ENCODE results near the gene PTOV1. TPM values are rescaled to one million over a fixed set of nuclear protein-coding genes. Genes with fewer than 3 reads are reported as not detected.

PTOV1 gene
- total RNA-seq, 2 donors from 2014 or later: 179 to 252 TPM

GRCh38 chr19:49859682-49860335, 8.8 kb downstream of the PTOV1 start:
- WGBS: 74% methylated on average over 17 of the region's 22 CpGs
- Histone ChIP-seq H3K36me3 (peaks cover 2 to 41% of the 10 kb centered on the region in 2 donors), H3K9me3 (no peaks in the 10 kb centered on the region), H3K27me3 (replicated peaks; ENCODE audit: insufficient read depth) (no peaks in the 10 kb centered on the region), H3K4me1 (replicated peaks) (peaks cover 4% of the 10 kb centered on the region), H3K4me3 (no peak overlapping the region), H3K27ac (peak overlapping the region; percentile 81 to 93)
- no peak for DNase-seq (ENCODE audit: low spot score)
- intact Hi-C loops (cut with DNase I): no loop called here
- no peak for TF ChIP-seq POLR2A (IDR thresholded peaks at IDR 0.05)
- TF ChIP-seq POLR2AphosphoS5 (IDR thresholded peaks at IDR 0.05): no peak
- no peak for TF ChIP-seq CTCF (IDR thresholded peaks at IDR 0.05)

DNA sequence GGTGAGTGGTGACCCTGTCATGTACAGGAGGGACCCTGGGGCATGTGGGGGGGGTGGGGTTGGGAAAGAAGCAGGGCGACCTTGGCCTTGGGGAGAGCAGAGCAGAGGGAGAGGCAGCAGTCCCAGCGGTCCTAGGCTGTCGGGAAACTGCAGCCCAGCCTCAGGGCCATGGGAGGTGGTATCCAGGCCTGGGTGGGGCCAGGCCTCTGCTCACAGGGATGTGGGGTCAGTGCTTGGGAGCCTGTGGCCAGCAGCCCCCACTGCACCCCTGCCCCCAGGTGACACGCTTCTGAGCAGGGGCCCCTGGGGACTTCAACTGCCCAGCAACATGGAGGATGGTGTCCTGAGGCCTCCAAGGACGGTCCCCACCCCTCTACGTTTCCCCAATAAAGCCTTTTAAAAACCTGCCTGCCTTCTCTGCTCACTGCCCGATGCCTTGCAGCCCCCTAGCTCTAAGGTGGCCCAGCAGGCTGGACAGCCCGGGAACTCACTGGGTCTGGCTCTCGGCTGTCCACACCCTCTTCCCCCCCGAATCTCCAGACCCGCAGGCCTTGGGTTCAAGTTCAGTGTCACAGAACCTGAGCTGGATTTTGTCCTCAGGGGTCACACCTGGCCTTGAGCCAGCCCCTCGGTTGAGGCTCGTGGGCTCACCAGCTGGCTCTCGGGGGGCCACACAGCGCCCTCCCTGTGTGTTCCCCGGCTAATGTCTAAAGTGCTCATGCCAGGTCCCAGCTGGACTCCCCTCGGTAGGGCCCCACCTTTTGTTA, 9.6 kb downstream of the PTOV1 start:
- no peak for DNase-seq (ENCODE audit: low spot score)
- 59% methylated on average over 17 of the region's 17 CpGs for WGBS
- H3K9me3 ChIP-seq: no peaks in the 10 kb centered on the region
- peak overlapping the region; percentile 81 to 93 for H3K27ac ChIP-seq
- H3K4me3 ChIP-seq: peak overlapping the region; percentile 8 to 16
- no peaks in the 10 kb centered on the region for H3K27me3 ChIP-seq (replicated peaks; ENCODE audit: insufficient read depth)
- peaks cover 2 to 34% of the 10 kb centered on the region in 2 donors for H3K36me3 ChIP-seq
- peaks cover 7% of the 10 kb centered on the region for H3K4me1 ChIP-seq (replicated peaks)
- intact Hi-C loops (cut with DNase I): no loop called here
- TF ChIP-seq CTCF (IDR thresholded peaks at IDR 0.05) (no peak), POLR2A (IDR thresholded peaks at IDR 0.05) (no peak), POLR2AphosphoS5 (IDR thresholded peaks at IDR 0.05) (no peak)

DNA sequence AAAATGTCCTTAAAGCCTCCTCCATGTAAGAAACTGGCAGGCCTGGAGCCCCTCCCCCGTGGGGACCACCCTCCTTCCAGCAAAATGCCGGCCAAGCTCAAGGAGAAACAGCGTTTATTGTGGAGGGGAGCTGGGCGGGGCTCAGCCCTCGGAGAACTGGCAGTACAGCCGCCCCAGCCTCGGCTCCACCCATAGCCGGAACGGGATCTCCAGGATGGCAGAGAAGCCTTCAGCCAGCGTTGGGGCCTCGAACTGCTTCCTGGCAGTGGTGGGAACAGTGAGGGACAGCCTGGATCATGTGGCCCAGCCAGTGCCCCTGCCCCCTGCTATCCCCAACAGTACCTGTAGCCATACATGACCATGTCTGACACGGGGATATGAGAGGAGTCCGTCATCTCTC, 10.1 kb downstream of the PTOV1 start:
- 17% methylated on average over 13 of the region's 13 CpGs for WGBS
- TF ChIP-seq CTCF (IDR thresholded peaks at IDR 0.05): no peak
- TF ChIP-seq POLR2AphosphoS5 (IDR thresholded peaks at IDR 0.05): peak; percentile 51
- peaks cover 7% of the 10 kb centered on the region for H3K4me1 ChIP-seq (replicated peaks)
- peak overlapping the region; percentile 81 to 93 for H3K27ac ChIP-seq
- H3K9me3 ChIP-seq: no peaks in the 10 kb centered on the region
- DNase-seq (ENCODE audit: low spot score): peak; percentile 81
- intact Hi-C loops (cut with DNase I): no loop called here
- H3K27me3 ChIP-seq (replicated peaks; ENCODE audit: insufficient read depth): no peaks in the 10 kb centered on the region
- peak overlapping the region; percentile 8 to 16 for H3K4me3 ChIP-seq
- H3K36me3 ChIP-seq: peaks cover 2 to 32% of the 10 kb centered on the region in 2 donors

DNA sequence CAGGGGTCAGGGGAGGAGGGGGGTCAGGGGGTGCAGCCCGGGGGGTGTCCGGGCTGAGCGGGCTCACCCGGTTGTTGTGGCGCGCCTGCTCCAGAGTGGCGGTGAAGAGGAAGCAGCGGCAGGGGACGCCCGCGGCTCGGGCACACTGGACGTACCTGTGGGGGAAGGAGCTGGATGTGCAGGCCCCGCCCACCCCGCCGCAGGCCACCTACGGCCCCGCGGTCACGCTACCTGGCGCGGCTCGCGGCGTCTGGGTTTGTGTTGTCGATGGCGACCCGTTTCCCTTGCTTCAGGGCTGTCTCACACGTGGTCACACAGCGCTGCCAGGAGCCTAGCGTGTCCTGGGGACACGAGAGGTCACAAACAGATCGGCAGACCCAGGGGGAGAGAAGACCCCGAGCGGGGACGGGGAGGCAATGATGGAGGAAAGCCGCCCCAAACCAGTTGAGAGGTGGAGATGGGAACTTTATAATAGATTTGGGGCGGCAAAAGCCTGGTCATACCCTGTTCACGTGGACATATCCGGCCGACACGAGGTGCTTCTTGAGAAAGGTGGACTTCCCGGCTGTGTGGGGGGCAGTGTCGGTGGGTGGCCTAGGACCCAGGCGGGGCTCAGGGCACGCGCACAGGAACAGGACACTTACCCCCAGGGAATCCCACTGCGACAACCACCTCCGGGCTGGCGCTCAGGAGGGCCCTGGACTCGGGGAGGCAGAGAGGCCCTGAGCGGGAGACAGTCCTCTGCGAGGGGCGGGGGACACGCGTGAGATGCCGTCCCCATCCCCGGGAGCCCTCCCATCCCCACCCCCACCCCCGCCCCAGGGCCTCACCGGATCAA, 10.8 kb downstream of the PTOV1 start:
- Histone ChIP-seq H3K36me3 (peaks cover 2 to 26% of the 10 kb centered on the region in 2 donors), H3K27ac (peak overlapping the region; percentile 81 to 93), H3K27me3 (replicated peaks; ENCODE audit: insufficient read depth) (no peaks in the 10 kb centered on the region), H3K9me3 (no peaks in the 10 kb centered on the region), H3K4me3 (peak overlapping the region; percentile 8 to 16), H3K4me1 (replicated peaks) (peaks cover 13% of the 10 kb centered on the region)
- no peak for TF ChIP-seq POLR2AphosphoS5 (IDR thresholded peaks at IDR 0.05)
- TF ChIP-seq CTCF (IDR thresholded peaks at IDR 0.05): no peak
- TF ChIP-seq POLR2A (IDR thresholded peaks at IDR 0.05): no peak
- intact Hi-C loops (cut with DNase I): no loop called here
- DNase-seq (ENCODE audit: low spot score): peak; percentile 45
- 78% methylated on average over 44 of the region's 60 CpGs for WGBS

All from prostate gland (tissue), 2 donors.